ENCODE data around the gene EPN2. TPM values are rescaled to one million over a fixed set of nuclear protein-coding genes. Genes with fewer than 3 reads are reported as not detected.

The EPN2 gene
- total RNA-seq, 1 donor from 2014 or later, result 53.9 TPM

DNA sequence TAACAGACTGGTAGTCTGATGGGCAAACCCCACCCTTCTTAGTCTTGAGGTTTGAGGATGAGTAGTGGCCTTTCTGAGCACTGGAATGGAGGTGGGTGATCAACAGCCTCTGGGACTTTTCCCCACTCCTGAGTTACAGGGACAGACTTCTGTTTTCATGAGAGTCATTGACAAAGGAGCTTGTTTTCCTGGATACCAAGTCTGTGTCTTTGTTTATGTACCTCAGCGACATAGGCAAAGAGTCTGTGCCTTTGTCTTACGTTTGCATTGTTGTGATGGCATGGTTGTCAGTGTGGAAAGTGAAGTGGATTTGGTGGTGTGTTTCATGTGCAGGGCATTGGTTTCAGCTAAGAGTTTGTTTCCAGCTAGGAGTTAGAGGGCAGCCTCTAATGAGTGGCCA lies 17.5 kb downstream of the EPN2 start:
- H3K36me3 Mint-ChIP-seq, result peaks cover 11% of the 10 kb centered on the region

DNA sequence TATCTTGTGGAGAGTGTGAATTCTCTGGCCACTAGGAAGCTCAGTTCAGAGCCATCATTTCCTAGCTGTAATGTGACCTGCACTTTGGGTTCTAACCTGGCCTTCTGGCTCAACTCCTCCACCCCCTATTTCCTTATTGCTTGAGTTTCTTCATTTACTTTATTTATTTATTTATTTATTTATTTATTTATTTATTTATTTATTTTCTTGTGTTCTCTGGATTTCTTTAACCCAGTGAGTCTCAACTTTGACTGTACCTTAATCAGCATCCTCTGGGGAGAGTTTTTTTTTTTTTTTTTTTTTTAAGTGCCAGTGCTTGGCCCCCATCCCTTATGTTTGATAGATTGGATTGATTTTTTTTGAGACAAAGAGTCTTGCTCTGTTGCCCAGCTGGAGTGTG lies 18.1 kb downstream of the EPN2 start:
- H3K27me3 Mint-ChIP-seq, result no peaks in the 10 kb centered on the region

More for the DNA sequence above, 17.5 kb downstream of the EPN2 start:
- H3K4me1 Mint-ChIP-seq (ENCODE audit: unreplicated experiment), result peaks cover 30% of the 10 kb centered on the region
- TF ChIP-seq, protein P1, sequence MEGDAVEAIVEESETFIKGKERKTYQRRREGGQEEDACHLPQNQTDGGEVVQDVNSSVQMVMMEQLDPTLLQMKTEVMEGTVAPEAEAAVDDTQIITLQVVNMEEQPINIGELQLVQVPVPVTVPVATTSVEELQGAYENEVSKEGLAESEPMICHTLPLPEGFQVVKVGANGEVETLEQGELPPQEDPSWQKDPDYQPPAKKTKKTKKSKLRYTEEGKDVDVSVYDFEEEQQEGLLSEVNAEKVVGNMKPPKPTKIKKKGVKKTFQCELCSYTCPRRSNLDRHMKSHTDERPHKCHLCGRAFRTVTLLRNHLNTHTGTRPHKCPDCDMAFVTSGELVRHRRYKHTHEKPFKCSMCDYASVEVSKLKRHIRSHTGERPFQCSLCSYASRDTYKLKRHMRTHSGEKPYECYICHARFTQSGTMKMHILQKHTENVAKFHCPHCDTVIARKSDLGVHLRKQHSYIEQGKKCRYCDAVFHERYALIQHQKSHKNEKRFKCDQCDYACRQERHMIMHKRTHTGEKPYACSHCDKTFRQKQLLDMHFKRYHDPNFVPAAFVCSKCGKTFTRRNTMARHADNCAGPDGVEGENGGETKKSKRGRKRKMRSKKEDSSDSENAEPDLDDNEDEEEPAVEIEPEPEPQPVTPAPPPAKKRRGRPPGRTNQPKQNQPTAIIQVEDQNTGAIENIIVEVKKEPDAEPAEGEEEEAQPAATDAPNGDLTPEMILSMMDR (conservative IDR thresholded peaks at IDR 0.05), result no peak
- H3K27ac Mint-ChIP-seq, result peak overlapping the region; percentile 40
- no peaks in the 10 kb centered on the region for H3K27me3 Mint-ChIP-seq
- H3K4me3 Mint-ChIP-seq, result no peak overlapping the region
- H3K9me3 Mint-ChIP-seq, result no peaks in the 10 kb centered on the region
- no peak for DNase-seq (ENCODE audit: extremely low spot score, unreplicated experiment)

DNA sequence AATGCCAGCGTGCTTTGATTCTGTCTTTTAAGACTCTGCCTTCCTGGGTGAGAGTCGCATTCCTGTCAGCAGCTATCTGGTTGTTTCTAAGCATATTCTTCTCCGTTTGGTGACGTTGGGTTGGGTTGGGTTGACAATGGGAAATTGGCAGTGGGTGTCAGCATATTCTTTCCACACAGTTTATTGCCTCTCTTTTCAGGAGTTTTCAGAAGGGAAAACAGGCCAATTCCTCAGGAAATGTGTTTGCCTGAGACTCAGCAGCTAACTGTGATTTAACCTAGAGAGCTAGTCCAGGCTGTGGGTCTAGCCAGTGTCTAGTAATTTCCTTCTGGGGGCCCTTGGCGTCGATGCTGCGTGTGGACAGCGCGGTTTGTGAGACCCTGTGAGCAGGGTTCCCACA lies 21.2 kb downstream of the EPN2 start:
- H3K27ac Mint-ChIP-seq, result no peak overlapping the region
- peaks cover 49% of the 10 kb centered on the region for H3K4me1 Mint-ChIP-seq (ENCODE audit: unreplicated experiment)
- no peak for DNase-seq (ENCODE audit: extremely low spot score, unreplicated experiment)
- no peaks in the 10 kb centered on the region for H3K9me3 Mint-ChIP-seq
- H3K27me3 Mint-ChIP-seq, result no peaks in the 10 kb centered on the region
- H3K36me3 Mint-ChIP-seq, result peaks cover 8% of the 10 kb centered on the region
- no peak overlapping the region for H3K4me3 Mint-ChIP-seq
- TF ChIP-seq, protein P1 (conservative IDR thresholded peaks at IDR 0.05), result no peak

More for the DNA sequence above, 18.1 kb downstream of the EPN2 start:
- H3K36me3 Mint-ChIP-seq, result peaks cover 11% of the 10 kb centered on the region
- H3K4me1 Mint-ChIP-seq (ENCODE audit: unreplicated experiment), result peaks cover 34% of the 10 kb centered on the region
- no peak overlapping the region for H3K4me3 Mint-ChIP-seq
- TF ChIP-seq, protein P1 (conservative IDR thresholded peaks at IDR 0.05), result no peak
- H3K9me3 Mint-ChIP-seq, result no peaks in the 10 kb centered on the region
- DNase-seq (ENCODE audit: extremely low spot score, unreplicated experiment), result no peak
- H3K27ac Mint-ChIP-seq, result no peak overlapping the region

DNA sequence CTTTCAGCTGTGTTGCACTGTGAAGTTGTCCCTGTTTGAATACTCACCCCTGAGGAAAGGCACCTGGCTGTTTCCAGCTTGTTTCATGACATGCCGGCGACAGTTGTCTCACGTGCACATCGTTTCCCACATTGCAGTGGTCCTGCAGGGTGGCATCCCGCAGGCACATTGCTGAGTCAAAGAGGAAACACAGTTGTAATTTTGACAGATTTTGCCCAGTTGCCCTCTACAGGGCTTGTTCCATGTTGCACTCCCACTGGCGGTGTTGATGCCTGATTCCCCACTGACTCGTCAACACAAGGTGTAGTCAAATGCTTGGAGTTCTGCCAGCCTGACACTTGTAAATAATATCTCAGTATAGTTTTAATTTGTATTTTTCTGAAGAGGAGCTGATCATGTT lies 23.8 kb downstream of the EPN2 start:
- Mint-ChIP-seq H3K27ac (peak overlapping the region; percentile 14), H3K36me3 (peaks cover 4% of the 10 kb centered on the region), H3K4me1 (ENCODE audit: unreplicated experiment) (peaks cover 67% of the 10 kb centered on the region), H3K4me3 (no peak overlapping the region), H3K9me3 (no peaks in the 10 kb centered on the region), H3K27me3 (no peaks in the 10 kb centered on the region)
- TF ChIP-seq, protein P1 (conservative IDR thresholded peaks at IDR 0.05), result peak; percentile 41
- no peak for DNase-seq (ENCODE audit: extremely low spot score, unreplicated experiment)

DNA sequence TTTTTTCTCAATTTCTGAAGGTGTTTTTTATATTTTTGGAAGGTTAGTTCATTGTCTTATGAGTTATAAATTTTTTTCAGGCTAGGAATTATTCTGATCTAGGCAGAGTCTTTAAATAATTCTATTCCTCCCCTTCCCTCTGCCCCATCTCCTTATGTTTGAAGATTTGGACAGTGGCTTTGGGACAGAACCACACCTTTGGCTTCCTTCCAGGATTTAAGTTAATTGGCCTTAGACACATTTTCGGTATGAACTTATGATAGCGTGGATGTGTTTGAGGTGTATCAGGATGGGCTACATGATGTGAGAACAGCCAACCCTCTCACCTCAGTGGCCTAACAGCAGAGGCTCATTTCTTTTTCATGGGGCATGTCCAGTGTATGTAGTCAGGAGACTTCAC lies 24.3 kb downstream of the EPN2 start:
- DNase-seq (ENCODE audit: extremely low spot score, unreplicated experiment), result no peak
- H3K4me3 Mint-ChIP-seq, result no peak overlapping the region
- H3K27ac Mint-ChIP-seq, result peak overlapping the region; percentile 14
- peaks cover 4% of the 10 kb centered on the region for H3K36me3 Mint-ChIP-seq
- no peaks in the 10 kb centered on the region for H3K27me3 Mint-ChIP-seq
- H3K4me1 Mint-ChIP-seq (ENCODE audit: unreplicated experiment), result peaks cover 67% of the 10 kb centered on the region
- no peaks in the 10 kb centered on the region for H3K9me3 Mint-ChIP-seq
- TF ChIP-seq, protein P1 (conservative IDR thresholded peaks at IDR 0.05), result no peak
